ENCODE measurements around the gene FSIP1. TPM values are rescaled to one million over a fixed set of nuclear protein-coding genes. Genes with fewer than 3 reads are reported as not detected.

Gene FSIP1
- total and polyA plus RNA-seq, 4 donors, result 3.6 to 7.3 (median 5.1) TPM

- Histone ChIP-seq H3K36me3 (ENCODE audit: control insufficient read depth, insufficient read depth, low read length) (peaks cover 3% of the 10 kb centered on the region), H3K4me3 (ENCODE audit: low read depth, low read length) (no peak overlapping the region), H3K27me3 (ENCODE audit: control insufficient read depth, insufficient read depth, low read length) (no peaks in the 10 kb centered on the region), H3K9me3 (ENCODE audit: control insufficient read depth, insufficient read depth, low read length) (no peaks in the 10 kb centered on the region), H3K27ac (ENCODE audit: low read depth, low read length) (no peak overlapping the region), H3K4me1 (ENCODE audit: control insufficient read depth, insufficient read depth, low read length) (peaks cover 3% of the 10 kb centered on the region)
- WGBS (ENCODE audit: insufficient coverage), result 97% methylated on average over 5 of the region's 11 CpGs
- peak in 1 of 6 donors; percentile 50 for DNase-seq (ENCODE audit: low read depth in 4 of 6, low spot score in 6 of 6)
These were observed 141.3 kb downstream of the FSIP1 start for GRCh38 chr15:39641191-39641889.

- Histone ChIP-seq H3K27me3 (ENCODE audit: control insufficient read depth, insufficient read depth, low read length) (no peaks in the 10 kb centered on the region), H3K4me3 (ENCODE audit: low read depth, low read length) (no peak overlapping the region), H3K4me1 (ENCODE audit: control insufficient read depth, insufficient read depth, low read length) (peaks cover 3% of the 10 kb centered on the region), H3K27ac (ENCODE audit: low read depth, low read length) (no peak overlapping the region), H3K36me3 (ENCODE audit: control insufficient read depth, insufficient read depth, low read length) (peaks cover 3% of the 10 kb centered on the region), H3K9me3 (ENCODE audit: control insufficient read depth, insufficient read depth, low read length) (no peaks in the 10 kb centered on the region)
- no peak for DNase-seq (ENCODE audit: low read depth in 4 of 6, low spot score in 6 of 6)
- WGBS (ENCODE audit: insufficient coverage), result 50% methylated on average over 2 of the region's 3 CpGs
These were observed 142.0 kb downstream of the FSIP1 start for GRCh38 chr15:39640665-39641064.

DNA sequence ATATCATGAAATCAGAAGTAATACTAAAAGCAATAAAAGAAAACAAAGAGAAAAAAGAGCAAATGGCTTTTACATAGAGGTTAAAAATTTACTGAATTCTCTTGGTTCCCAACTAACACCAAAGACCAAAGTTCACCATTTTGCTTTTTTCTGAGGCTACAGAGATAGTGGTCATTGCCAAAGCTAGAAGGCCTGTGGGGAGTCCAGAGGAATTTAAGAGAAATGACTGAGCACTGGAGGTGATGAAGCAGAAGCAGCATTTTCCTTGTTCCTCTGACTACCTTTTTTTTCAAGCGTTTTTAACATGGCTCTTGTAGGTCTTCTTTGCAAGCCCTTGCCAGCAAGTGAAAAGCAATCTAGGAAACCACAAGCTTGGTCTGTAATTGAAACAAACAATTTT is 143.6 kb downstream of the FSIP1 start:
- no peak for DNase-seq (ENCODE audit: low read depth in 4 of 6, low spot score in 6 of 6)
- Histone ChIP-seq H3K9me3 (ENCODE audit: control insufficient read depth, insufficient read depth, low read length) (no peaks in the 10 kb centered on the region), H3K27ac (ENCODE audit: low read depth, low read length) (no peak overlapping the region), H3K4me1 (ENCODE audit: control insufficient read depth, insufficient read depth, low read length) (peaks cover under 1% of the 10 kb centered on the region), H3K36me3 (ENCODE audit: control insufficient read depth, insufficient read depth, low read length) (no peaks in the 10 kb centered on the region), H3K27me3 (ENCODE audit: control insufficient read depth, insufficient read depth, low read length) (no peaks in the 10 kb centered on the region), H3K4me3 (ENCODE audit: low read depth, low read length) (no peak overlapping the region)
- 86% methylated on average over 1 of the region's 1 CpG for WGBS (ENCODE audit: insufficient coverage)

DNA sequence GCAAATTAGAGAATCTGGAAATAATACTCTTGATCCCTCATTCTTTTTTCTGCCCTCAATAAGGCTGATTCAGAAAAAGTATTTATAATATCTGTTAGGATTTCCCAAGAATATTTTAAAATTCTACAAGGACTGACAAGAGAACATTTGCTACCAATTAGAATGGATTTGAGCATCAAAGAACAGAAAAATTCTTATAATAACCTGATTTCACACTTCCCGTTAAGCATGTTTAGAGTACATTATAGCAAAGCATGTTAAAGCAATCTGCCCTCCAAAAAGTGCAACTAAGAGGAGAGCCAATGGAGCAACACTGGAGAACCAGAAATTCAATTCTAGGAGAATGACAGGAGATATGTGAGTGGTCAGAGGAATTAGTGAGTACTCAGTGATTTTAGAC is 144.6 kb downstream of the FSIP1 start:
- no peak for DNase-seq (ENCODE audit: low read depth in 4 of 6, low spot score in 6 of 6)
- no peaks in the 10 kb centered on the region for H3K36me3 ChIP-seq (ENCODE audit: control insufficient read depth, insufficient read depth, low read length)
- no peak overlapping the region for H3K4me3 ChIP-seq (ENCODE audit: low read depth, low read length)
- WGBS (ENCODE audit: insufficient coverage), result 83% methylated on average over 1 of the region's 1 CpG
- no peak overlapping the region for H3K27ac ChIP-seq (ENCODE audit: low read depth, low read length)
- no peaks in the 10 kb centered on the region for H3K9me3 ChIP-seq (ENCODE audit: control insufficient read depth, insufficient read depth, low read length)
- H3K27me3 ChIP-seq (ENCODE audit: control insufficient read depth, insufficient read depth, low read length), result no peaks in the 10 kb centered on the region
- no peaks in the 10 kb centered on the region for H3K4me1 ChIP-seq (ENCODE audit: control insufficient read depth, insufficient read depth, low read length)

- H3K27me3 ChIP-seq (ENCODE audit: control insufficient read depth, insufficient read depth, low read length), result no peaks in the 10 kb centered on the region
- H3K4me3 ChIP-seq (ENCODE audit: low read depth, low read length), result no peak overlapping the region
- no peak overlapping the region for H3K27ac ChIP-seq (ENCODE audit: low read depth, low read length)
- H3K9me3 ChIP-seq (ENCODE audit: control insufficient read depth, insufficient read depth, low read length), result no peaks in the 10 kb centered on the region
- peaks cover 5% of the 10 kb centered on the region for H3K4me1 ChIP-seq (ENCODE audit: control insufficient read depth, insufficient read depth, low read length)
- no peaks in the 10 kb centered on the region for H3K36me3 ChIP-seq (ENCODE audit: control insufficient read depth, insufficient read depth, low read length)
- peak in 1 of 6 donors; percentile 36 for DNase-seq (ENCODE audit: low read depth in 4 of 6, low spot score in 6 of 6)
- 92% methylated on average over 2 of the region's 3 CpGs for WGBS (ENCODE audit: insufficient coverage)
These were observed 151.3 kb downstream of the FSIP1 start for GRCh38 chr15:39631357-39631756.

GRCh38 chr15:39629906-39630305 is 152.7 kb downstream of the FSIP1 start:
- Histone ChIP-seq H3K4me1 (ENCODE audit: control insufficient read depth, insufficient read depth, low read length) (peaks cover 5% of the 10 kb centered on the region), H3K27me3 (ENCODE audit: control insufficient read depth, insufficient read depth, low read length) (no peaks in the 10 kb centered on the region), H3K36me3 (ENCODE audit: control insufficient read depth, insufficient read depth, low read length) (no peaks in the 10 kb centered on the region), H3K27ac (ENCODE audit: low read depth, low read length) (no peak overlapping the region), H3K9me3 (ENCODE audit: control insufficient read depth, insufficient read depth, low read length) (no peaks in the 10 kb centered on the region), H3K4me3 (ENCODE audit: low read depth, low read length) (no peak overlapping the region)
- no peak for DNase-seq (ENCODE audit: low read depth in 4 of 6, low spot score in 6 of 6)
- WGBS (ENCODE audit: insufficient coverage), result no CpG with 5 or more reads among the region's 3 CpGs

GRCh38 chr15:39629371-39629770 is 153.3 kb downstream of the FSIP1 start:
- 98% methylated on average over 4 of the region's 5 CpGs for WGBS (ENCODE audit: insufficient coverage)

GRCh38 chr15:39628546-39629257 is 153.9 kb downstream of the FSIP1 start:
- DNase-seq (ENCODE audit: low read depth in 4 of 6, low spot score in 6 of 6), result peak in 3 of 6 donors; percentile 6 to 73 (median 48)

More at GRCh38 chr15:39629371-39629770, 153.3 kb downstream of the FSIP1 start:
- no peak overlapping the region for H3K27ac ChIP-seq (ENCODE audit: low read depth, low read length)
- H3K27me3 ChIP-seq (ENCODE audit: control insufficient read depth, insufficient read depth, low read length), result no peaks in the 10 kb centered on the region
- H3K4me1 ChIP-seq (ENCODE audit: control insufficient read depth, insufficient read depth, low read length), result peaks cover 5% of the 10 kb centered on the region
- H3K4me3 ChIP-seq (ENCODE audit: low read depth, low read length), result no peak overlapping the region
- no peaks in the 10 kb centered on the region for H3K9me3 ChIP-seq (ENCODE audit: control insufficient read depth, insufficient read depth, low read length)
- DNase-seq (ENCODE audit: low read depth in 4 of 6, low spot score in 6 of 6), result no peak
- no peaks in the 10 kb centered on the region for H3K36me3 ChIP-seq (ENCODE audit: control insufficient read depth, insufficient read depth, low read length)

DNA sequence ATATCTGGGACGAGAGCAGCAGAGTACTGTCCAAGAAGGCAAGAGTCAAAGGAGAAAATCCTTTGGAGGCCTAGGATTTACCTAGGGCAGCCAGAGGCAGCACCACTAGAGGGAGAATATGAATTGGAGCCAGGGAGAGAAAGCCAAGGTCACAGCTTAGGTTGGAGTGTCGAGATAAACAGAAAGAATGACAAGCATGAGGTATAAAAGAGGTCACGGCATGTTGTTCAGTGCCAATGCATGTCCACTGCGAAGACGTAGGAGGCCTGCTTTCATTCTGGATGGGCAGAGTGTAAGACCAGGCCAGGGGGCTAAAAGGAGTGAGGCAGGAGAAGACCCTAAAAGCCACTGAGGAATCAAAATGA is 154.5 kb downstream of the FSIP1 start:
- 66% methylated on average over 5 of the region's 5 CpGs for WGBS (ENCODE audit: insufficient coverage)
- DNase-seq (ENCODE audit: low read depth in 4 of 6, low spot score in 6 of 6), result no peak
- H3K4me3 ChIP-seq (ENCODE audit: low read depth, low read length), result no peak overlapping the region
- no peaks in the 10 kb centered on the region for H3K36me3 ChIP-seq (ENCODE audit: control insufficient read depth, insufficient read depth, low read length)
- H3K27me3 ChIP-seq (ENCODE audit: control insufficient read depth, insufficient read depth, low read length), result no peaks in the 10 kb centered on the region
- H3K4me1 ChIP-seq (ENCODE audit: control insufficient read depth, insufficient read depth, low read length), result peaks cover 5% of the 10 kb centered on the region
- H3K9me3 ChIP-seq (ENCODE audit: control insufficient read depth, insufficient read depth, low read length), result no peaks in the 10 kb centered on the region
- no peak overlapping the region for H3K27ac ChIP-seq (ENCODE audit: low read depth, low read length)

More at GRCh38 chr15:39628546-39629257, 153.9 kb downstream of the FSIP1 start:
- no peaks in the 10 kb centered on the region for H3K27me3 ChIP-seq (ENCODE audit: control insufficient read depth, insufficient read depth, low read length)
- no peaks in the 10 kb centered on the region for H3K36me3 ChIP-seq (ENCODE audit: control insufficient read depth, insufficient read depth, low read length)
- no peak overlapping the region for H3K27ac ChIP-seq (ENCODE audit: low read depth, low read length)
- H3K4me1 ChIP-seq (ENCODE audit: control insufficient read depth, insufficient read depth, low read length), result peaks cover 5% of the 10 kb centered on the region
- WGBS (ENCODE audit: insufficient coverage), result 56% methylated on average over 7 of the region's 9 CpGs
- H3K4me3 ChIP-seq (ENCODE audit: low read depth, low read length), result no peak overlapping the region
- no peaks in the 10 kb centered on the region for H3K9me3 ChIP-seq (ENCODE audit: control insufficient read depth, insufficient read depth, low read length)

Data from spinal cord (tissue), 10 donors.